22Rv1 (cell line): ENCODE results near the gene RAB28.

Experiments
- H3K27ac ChIP-seq: fragments of 450-650 bp; 2 replicates; pipeline ENCODE4 v1.5.1; 2017
- ZFX ChIP-seq: fragments of 450-650 bp; IDR thresholded peaks from 2 replicates; pipeline ENCODE4 v1.6.1; 2017; ENCODE audit warnings: antibody characterized with exemption, borderline replicate concordance
- TF ChIP-seq, protein P1 (sequence below): fragments of 450-650 bp; IDR thresholded peaks from 2 replicates; pipeline ENCODE4 v1.5.1; 2017; ENCODE audit warnings: mild to moderate bottlenecking

RAB28 gene

DNA sequence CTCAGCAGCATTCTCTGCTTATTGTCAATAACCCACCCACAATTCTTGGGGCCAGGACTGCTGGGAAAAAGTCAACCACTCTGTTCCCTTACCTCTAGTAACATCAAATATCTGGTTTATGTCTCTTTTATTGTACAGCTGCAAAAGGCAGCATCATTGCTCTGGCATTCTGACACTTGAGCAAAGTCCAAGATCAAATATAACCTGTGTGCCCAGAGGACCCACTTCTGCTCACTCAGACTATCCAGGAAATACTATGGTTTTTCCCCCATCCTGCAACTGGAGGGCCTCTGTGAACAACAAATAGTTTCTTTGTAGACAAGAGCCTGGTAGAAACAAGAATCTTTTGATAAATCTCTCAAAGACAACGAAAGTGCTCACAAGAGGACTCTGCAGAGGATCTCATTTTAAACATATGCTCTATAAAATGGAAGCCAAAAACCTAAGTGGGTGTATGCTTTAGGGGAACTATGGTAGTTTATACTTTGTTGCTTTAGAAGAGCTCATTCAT, 154.7 kb downstream of the RAB28 start:
- no peak overlapping the region for H3K27ac ChIP-seq
- no peak for TF ChIP-seq ZFX
- TF ChIP-seq, protein P1, sequence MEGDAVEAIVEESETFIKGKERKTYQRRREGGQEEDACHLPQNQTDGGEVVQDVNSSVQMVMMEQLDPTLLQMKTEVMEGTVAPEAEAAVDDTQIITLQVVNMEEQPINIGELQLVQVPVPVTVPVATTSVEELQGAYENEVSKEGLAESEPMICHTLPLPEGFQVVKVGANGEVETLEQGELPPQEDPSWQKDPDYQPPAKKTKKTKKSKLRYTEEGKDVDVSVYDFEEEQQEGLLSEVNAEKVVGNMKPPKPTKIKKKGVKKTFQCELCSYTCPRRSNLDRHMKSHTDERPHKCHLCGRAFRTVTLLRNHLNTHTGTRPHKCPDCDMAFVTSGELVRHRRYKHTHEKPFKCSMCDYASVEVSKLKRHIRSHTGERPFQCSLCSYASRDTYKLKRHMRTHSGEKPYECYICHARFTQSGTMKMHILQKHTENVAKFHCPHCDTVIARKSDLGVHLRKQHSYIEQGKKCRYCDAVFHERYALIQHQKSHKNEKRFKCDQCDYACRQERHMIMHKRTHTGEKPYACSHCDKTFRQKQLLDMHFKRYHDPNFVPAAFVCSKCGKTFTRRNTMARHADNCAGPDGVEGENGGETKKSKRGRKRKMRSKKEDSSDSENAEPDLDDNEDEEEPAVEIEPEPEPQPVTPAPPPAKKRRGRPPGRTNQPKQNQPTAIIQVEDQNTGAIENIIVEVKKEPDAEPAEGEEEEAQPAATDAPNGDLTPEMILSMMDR, result no peak

DNA sequence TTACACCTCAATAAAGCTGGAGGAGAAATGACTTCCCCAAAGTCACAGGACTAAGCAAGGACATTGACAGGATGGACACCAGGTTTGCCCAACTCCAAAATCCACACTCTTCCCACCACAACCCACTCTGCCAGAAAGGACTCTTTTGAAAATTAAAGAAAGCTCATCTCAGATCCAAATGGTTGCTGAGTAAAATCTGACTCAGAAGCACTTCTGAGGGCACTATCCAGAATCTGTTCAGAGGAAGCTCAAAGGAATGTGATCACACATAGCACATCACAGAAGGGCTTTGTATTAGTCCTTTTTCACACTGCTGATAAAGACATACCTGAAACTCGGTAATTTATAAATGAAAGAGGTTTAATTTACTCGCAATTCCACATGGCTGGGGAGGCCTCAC, 155.5 kb downstream of the RAB28 start:
- H3K27ac ChIP-seq, result no peak overlapping the region
- no peak for TF ChIP-seq ZFX
- TF ChIP-seq, protein P1, result no peak

DNA sequence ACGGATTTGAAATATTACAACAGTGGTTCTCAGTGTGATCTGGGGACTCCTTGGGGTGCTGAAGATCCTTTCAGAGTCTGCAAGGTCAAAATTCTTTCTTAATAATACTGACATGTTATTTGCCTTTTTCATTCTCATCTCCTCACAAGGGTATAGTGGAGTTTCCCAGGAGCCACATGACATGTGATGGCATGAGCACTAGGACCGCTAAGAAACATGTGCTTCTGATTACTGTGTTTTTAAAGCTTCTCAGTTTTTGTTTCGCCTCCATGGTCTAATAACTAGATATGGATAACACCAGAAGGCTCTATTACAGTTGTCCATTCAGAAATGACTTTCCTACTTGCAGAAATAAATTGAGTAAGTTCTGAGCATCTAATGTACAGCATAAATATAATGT, 156.1 kb downstream of the RAB28 start:
- TF ChIP-seq, protein P1, result no peak
- TF ChIP-seq ZFX, result no peak

DNA sequence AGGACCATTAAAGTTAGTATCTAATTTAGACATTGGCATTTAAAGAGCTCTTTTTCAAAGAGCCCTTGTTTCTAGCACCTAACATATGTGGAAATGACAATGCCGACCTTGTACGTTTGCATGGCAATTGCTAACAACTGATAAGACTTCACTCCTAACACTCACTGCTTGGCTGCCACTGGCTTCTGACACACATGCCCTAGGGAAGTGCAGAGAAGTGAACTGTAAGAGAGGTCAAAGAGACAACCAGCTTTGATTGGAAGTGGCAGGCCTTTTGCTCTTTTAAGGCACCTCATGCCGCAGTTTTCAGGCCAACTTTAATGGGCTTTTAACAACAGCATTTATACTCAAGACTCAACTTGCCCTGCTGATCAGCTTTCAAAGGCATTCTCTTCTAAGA, 158.4 kb downstream of the RAB28 start:
- TF ChIP-seq ZFX, result no peak
- TF ChIP-seq, protein P1, result no peak
- H3K27ac ChIP-seq, result no peak overlapping the region

More for the DNA sequence above, 156.1 kb downstream of the RAB28 start:
- no peak overlapping the region for H3K27ac ChIP-seq

DNA sequence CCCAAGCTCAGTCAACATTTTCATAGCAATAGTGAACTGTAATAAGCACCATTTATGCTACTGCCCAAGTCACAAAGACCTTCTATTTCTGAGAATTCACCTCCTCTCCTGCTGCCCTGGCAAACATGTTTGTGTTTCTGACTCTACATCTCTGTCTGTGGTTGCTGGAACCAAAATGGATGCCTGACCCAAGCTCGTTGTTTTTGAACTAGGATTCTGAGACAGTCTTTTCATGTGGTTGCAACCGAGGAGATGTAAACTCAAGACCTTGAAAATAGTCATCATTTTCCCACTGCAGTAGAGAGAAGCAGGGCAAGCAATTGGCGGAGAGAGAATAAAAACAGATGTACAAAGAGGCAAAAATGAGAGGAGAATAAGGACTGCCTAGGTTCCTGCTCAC, 160.2 kb downstream of the RAB28 start:
- H3K27ac ChIP-seq, result no peak overlapping the region
- TF ChIP-seq, protein P1, result no peak
- TF ChIP-seq ZFX, result no peak

DNA sequence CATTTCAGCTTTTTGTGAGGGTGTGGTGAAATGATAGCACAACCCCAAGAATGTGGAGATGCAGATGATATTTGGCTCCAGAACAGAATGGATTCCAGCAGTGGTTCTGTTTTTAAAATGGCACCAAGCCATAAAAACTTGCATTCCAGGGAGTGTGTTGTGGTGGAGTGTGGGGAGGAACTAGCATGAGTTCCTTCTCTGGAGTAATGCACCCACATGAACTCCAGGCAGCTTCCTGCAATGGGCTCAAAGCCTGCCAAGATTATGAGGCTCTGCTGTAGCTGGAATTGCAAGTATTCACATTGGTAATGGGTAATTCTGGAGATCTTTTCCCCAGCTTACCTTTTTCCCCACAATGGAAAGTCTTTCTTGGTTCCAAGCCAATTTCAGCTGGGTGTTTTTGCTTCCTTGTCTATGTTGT, 161.4 kb downstream of the RAB28 start:
- TF ChIP-seq, protein P1, result no peak
- TF ChIP-seq ZFX, result no peak
- H3K27ac ChIP-seq, result no peak overlapping the region
